Common myeloid progenitor, CD34-positive (primary cell): Measurements from ENCODE around the gene SART1.
A peak's percentile ranks its signal among the peaks of the same experiment; 100 is the strongest.

Source experiments
- CTCF ChIA-PET: fragments of 350-600 bp; sonication (Branson Sonifier 250); formaldehyde crosslinking; loops from one replicate; lab custom pipeline; 2021; ENCODE audit warnings: antibody characterized with exemption; lab: Charles Lee
- POLR2A ChIA-PET: fragments of 350-600 bp; sonication (Branson Sonifier 250); formaldehyde crosslinking; loops from one replicate; lab custom pipeline; 2021; ENCODE audit warnings: antibody characterized with exemption; lab: Charles Lee
- DNase-seq, 3 donors: peaks; one replicate each; pipeline versions ENCODE4 v3.0.0 to v3.0.0-alpha.2; 2013
- H3K27ac ChIP-seq, 2 experiments: 1 replicate in 1 of 2; 2 replicates in 1 of 2; pipeline ENCODE4 v1.7.0; 2013; ENCODE audit warnings: inconsistent platforms in 2 of 2, low read length in 2 of 2, mild to moderate bottlenecking in 2 of 2, low read depth in 1 of 2, moderate library complexity in 1 of 2; ENCODE audit not compliant: severe bottlenecking in 2 of 2, insufficient read depth in 1 of 2, poor library complexity in 1 of 2
- H3K27me3 ChIP-seq, 5 experiments: replicated peaks in 2 of 5; 1 replicate in 3 of 5; 2 replicates in 2 of 5; pipeline versions ENCODE4 v1.6.1 to v1.7.0; 2013; ENCODE audit warnings: low read length in 4 of 5, mild to moderate bottlenecking in 2 of 5, moderate library complexity in 2 of 5, inconsistent platforms in 1 of 5; ENCODE audit not compliant: insufficient read depth in 5 of 5, control insufficient read depth in 4 of 5
- H3K36me3 ChIP-seq, 4 experiments: 1 replicate in 2 of 4; 2 replicates in 2 of 4; pipeline versions ENCODE4 v1.6.1 to v1.7.0; 2013; ENCODE audit warnings: low read length in 3 of 4, control low read depth in 1 of 4, mild to moderate bottlenecking in 1 of 4; ENCODE audit not compliant: control insufficient read depth in 4 of 4, insufficient read depth in 4 of 4
- H3K4me1 ChIP-seq, 4 experiments: 1 replicate in 3 of 4; 2 replicates in 1 of 4; pipeline versions ENCODE4 v1.6.1 to v1.7.1; 2013; ENCODE audit warnings: low read length in 3 of 4, mild to moderate bottlenecking in 3 of 4, control low read depth in 1 of 4, inconsistent platforms in 1 of 4, moderate library complexity in 1 of 4; ENCODE audit not compliant: control insufficient read depth in 4 of 4, insufficient read depth in 4 of 4; ENCODE audit errors: control extremely low read depth in 1 of 4
- H3K4me3 ChIP-seq, 7 experiments: 1 replicate in 4 of 7; 2 replicates in 3 of 7; pipeline versions ENCODE4 v1.5.1 to v1.7.0; 2013; ENCODE audit warnings: mild to moderate bottlenecking in 7 of 7, low read length in 6 of 7, moderate library complexity in 6 of 7, inconsistent platforms in 2 of 7, low read depth in 2 of 7, control low read depth in 1 of 7; ENCODE audit not compliant: insufficient read depth in 4 of 7, control insufficient read depth in 1 of 7; ENCODE audit errors: extremely low read depth in 1 of 7
- H3K9me3 ChIP-seq, 5 experiments: 1 replicate in 4 of 5; 2 replicates in 1 of 5; pipeline versions ENCODE4 v1.6.1 to v1.7.1; 2013; ENCODE audit warnings: low read length in 4 of 5, mild to moderate bottlenecking in 2 of 5, inconsistent platforms in 1 of 5, low read depth in 1 of 5, moderate library complexity in 1 of 5; ENCODE audit not compliant: control insufficient read depth in 4 of 5, insufficient read depth in 2 of 5; ENCODE audit errors: control extremely low read depth in 1 of 5
- WGBS: methylation state at CpG from one replicate; pipeline ENCODE4 v1.1.5; 2013; ENCODE audit not compliant: insufficient coverage; 5-methylcytosine and 5-hydroxymethylcytosine counted together

The SART1 gene

GRCh38 chr11:65920372-65920802, 41.1 kb upstream of the SART1 start:
- WGBS: 73% methylated on average over 15 of the region's 15 CpGs
- H3K4me3 ChIP-seq: peak overlapping the region; percentile 47 to 85 (median 79)
- peaks cover 0 to 56% (median 45%) of the 10 kb centered on the region in 4 experiments for H3K4me1 ChIP-seq
- H3K27me3 ChIP-seq: no peaks in the 10 kb centered on the region
- peak overlapping the region; percentile 33 to 73 for H3K27ac ChIP-seq
- H3K9me3 ChIP-seq: no peaks in the 10 kb centered on the region
- no peak for DNase-seq
- POLR2A ChIA-PET: interaction anchor here (0.5 to 1.8 kb wide), 3 partner anchors 8 to 368 kb away, joined by 4 to 6 read pairs (median 4); partner anchors contain the start of genes FOSL1 and YIF1A
- CTCF ChIA-PET: interaction anchor here (0.9 to 2.5 kb wide), 6 partner anchors 10 to 61 kb away, joined by 3 to 8 read pairs (median 3); partner anchors contain the start of gene SART1
- peaks cover 7 to 38% (median 23%) of the 10 kb centered on the region in 4 experiments for H3K36me3 ChIP-seq

- Histone ChIP-seq H3K9me3 (no peaks in the 10 kb centered on the region), H3K27me3 (no peaks in the 10 kb centered on the region), H3K27ac (no peak overlapping the region), H3K36me3 (peaks cover 7 to 38% (median 23%) of the 10 kb centered on the region in 4 experiments), H3K4me1 (peaks cover 0 to 49% (median 39%) of the 10 kb centered on the region in 4 experiments), H3K4me3 (peak overlapping the region in 4 of 7 experiments; percentile 18 to 84 (median 74))
- DNase-seq: no peak
- POLR2A ChIA-PET: interaction anchor here (1.8 to 1.9 kb wide), 2 partner anchors 21 to 40 kb away, joined by 5 to 6 read pairs; partner anchors contain the start of genes FOSL1 and SART1
- CTCF ChIA-PET: interaction anchor here (0.6 to 2.5 kb wide), 8 partner anchors 9 to 226 kb away, joined by 3 to 8 read pairs (median 4); partner anchors contain the start of gene SART1
- 98% methylated on average over 6 of the region's 12 CpGs for WGBS
Observed at GRCh38 chr11:65921033-65921555, 40.4 kb upstream of the SART1 start.

- Histone ChIP-seq H3K27me3 (no peaks in the 10 kb centered on the region), H3K27ac (no peak overlapping the region), H3K4me1 (peaks cover 0 to 41% (median 32%) of the 10 kb centered on the region in 4 experiments), H3K36me3 (peaks cover 7 to 38% (median 23%) of the 10 kb centered on the region in 4 experiments), H3K4me3 (no peak overlapping the region), H3K9me3 (no peaks in the 10 kb centered on the region)
- ChIA-PET POLR2A (interaction anchor here (1.8 to 1.9 kb wide), 2 partner anchors 21 to 39 kb away, joined by 5 to 6 read pairs; partner anchors contain the start of genes FOSL1 and SART1), CTCF (interaction anchor here (0.6 to 2.5 kb wide), 10 partner anchors 10 to 227 kb away, joined by 3 to 8 read pairs (median 4); partner anchors contain the start of gene SART1)
- no peak for DNase-seq
- WGBS: 100% methylated on average over 5 of the region's 10 CpGs
Observed at GRCh38 chr11:65921876-65922275, 39.7 kb upstream of the SART1 start.

DNA sequence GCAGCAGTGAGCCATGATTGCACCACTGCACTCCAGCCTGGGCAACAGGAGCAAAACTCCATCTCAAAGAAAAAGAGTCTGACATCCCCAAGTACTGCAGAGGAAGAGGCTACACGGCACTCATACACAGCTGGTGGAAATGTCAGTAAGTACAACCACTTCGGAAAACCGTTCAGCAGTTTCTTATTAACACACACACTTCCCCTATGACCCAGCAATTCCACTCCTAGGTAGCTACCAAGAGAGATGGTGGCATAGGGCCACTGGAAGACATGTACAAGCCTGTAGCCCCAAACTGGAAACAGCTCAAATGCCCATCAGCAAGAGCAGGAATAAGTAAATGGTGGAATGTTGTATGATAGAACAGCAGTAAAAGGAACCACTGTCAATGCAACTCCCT, 39.0 kb upstream of the SART1 start:
- Histone ChIP-seq H3K9me3 (no peaks in the 10 kb centered on the region), H3K36me3 (peaks cover 7 to 33% (median 20%) of the 10 kb centered on the region in 4 experiments), H3K27ac (no peak overlapping the region), H3K4me1 (peaks cover under 1 to 41% (median 31%) of the 10 kb centered on the region in 4 experiments), H3K27me3 (no peaks in the 10 kb centered on the region), H3K4me3 (no peak overlapping the region)
- CTCF ChIA-PET: interaction anchor here (0.8 to 2.5 kb wide), 14 partner anchors 9 to 200 kb away, joined by 3 to 8 read pairs (median 4); partner anchors contain the start of genes CCDC85B and FIBP
- WGBS: 8% methylated on average over 2 of the region's 3 CpGs
- peak in 2 of 3 donors; percentile 47 to 52 for DNase-seq
- POLR2A ChIA-PET: interaction anchor here (0.7 to 1.9 kb wide), 3 partner anchors 22 to 39 kb away, joined by 3 to 5 read pairs (median 4); partner anchors contain the start of genes FOSL1 and SART1

DNA sequence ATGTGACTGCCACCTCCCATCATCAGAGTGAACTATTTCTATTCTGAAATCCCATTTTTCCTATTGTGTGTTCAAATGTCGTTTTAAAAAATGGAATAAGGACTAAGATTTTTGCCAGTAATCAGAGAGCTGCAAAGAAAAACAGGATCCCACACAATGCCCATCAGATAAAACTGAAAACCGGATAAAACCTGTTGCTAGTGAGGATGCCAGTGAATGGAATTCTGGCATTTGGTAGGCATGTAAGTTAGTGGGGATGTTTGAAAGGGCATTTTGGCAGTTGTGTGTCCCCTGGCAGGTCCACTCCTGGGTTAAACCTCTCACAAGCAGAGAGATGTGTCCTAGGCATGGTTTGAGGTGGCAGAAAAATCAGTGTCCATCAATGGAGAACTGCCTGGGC, 36.1 kb upstream of the SART1 start:
- Histone ChIP-seq H3K27me3 (no peaks in the 10 kb centered on the region), H3K4me3 (no peak overlapping the region), H3K9me3 (no peaks in the 10 kb centered on the region), H3K4me1 (peaks cover 7 to 46% (median 36%) of the 10 kb centered on the region in 4 experiments), H3K27ac (no peak overlapping the region), H3K36me3 (peaks cover 7 to 33% (median 20%) of the 10 kb centered on the region in 4 experiments)
- ChIA-PET POLR2A (no interaction called here), CTCF (no interaction called here)
- DNase-seq: no peak
- WGBS: 83% methylated on average over 1 of the region's 2 CpGs

DNA sequence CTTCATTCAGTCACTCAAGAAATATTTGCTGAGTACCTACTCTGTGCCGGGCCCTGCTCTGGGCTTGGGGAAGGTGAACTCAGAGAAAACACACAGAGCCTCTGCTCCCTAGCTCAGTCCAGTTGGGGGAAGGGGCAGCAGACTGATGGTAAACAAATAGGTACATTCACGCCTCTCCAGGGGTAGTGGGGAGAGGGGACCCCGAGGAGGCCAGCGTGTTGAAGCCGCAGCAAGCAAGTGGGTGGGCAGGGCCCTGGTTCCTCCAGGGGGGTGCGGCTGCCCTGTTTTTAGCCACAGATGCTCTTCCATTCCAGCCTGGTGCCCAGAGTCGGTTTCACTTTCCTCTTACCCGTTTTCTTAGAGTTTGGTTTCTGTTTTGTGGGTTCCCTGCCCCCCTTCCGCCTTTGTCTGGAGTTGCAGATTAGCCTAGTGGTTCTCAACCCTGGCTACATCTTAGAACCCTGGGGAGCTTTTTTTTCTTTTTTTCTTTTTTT, 33.6 kb upstream of the SART1 start:
- peak overlapping the region in 5 of 7 experiments; percentile 23 to 66 (median 50) for H3K4me3 ChIP-seq
- POLR2A ChIA-PET: interaction anchor here (0.6 to 1.2 kb wide), 6 partner anchors 8 to 54 kb away, joined by 3 to 4 read pairs (median 3); partner anchors contain the start of genes CCDC85B and FIBP

More for the DNA sequence above, 33.6 kb upstream of the SART1 start:
- Histone ChIP-seq H3K4me1 (peaks cover 7 to 41% (median 39%) of the 10 kb centered on the region in 4 experiments), H3K9me3 (no peaks in the 10 kb centered on the region), H3K27ac (peak overlapping the region; percentile 27 to 77), H3K36me3 (peaks cover 0 to 15% (median 7%) of the 10 kb centered on the region in 4 experiments), H3K27me3 (no peaks in the 10 kb centered on the region)
- CTCF ChIA-PET: interaction anchor here (0.9 to 1.7 kb wide), 9 partner anchors 8 to 57 kb away, joined by 3 to 4 read pairs (median 3); partner anchors contain the start of gene CCDC85B
- peak; percentile 97 to 99 (median 98) for DNase-seq
- 0% methylated on average over 5 of the region's 9 CpGs for WGBS
